NOMO-1 treated with dmso at 0.1 percent for 144 hours (cell line): ENCODE results near the gene MTARC1.
A peak's percentile ranks its signal among the peaks of the same experiment; 100 is the strongest.

Source experiments
- DNase-seq: peaks from one replicate; lab custom pipeline; 2025; ENCODE audit not compliant: unreplicated experiment; lab: John Stamatoyannopoulos, UW

The MTARC1 gene

GRCh38 chr1:220770245-220770913, 16.3 kb upstream of the MTARC1 start:
- no peak for DNase-seq

- DNase-seq, result no peak
Measured at GRCh38 chr1:220772846-220773245, 13.9 kb upstream of the MTARC1 start.

- no peak for DNase-seq
Measured at GRCh38 chr1:220775240-220775853, 11.4 kb upstream of the MTARC1 start.

- no peak for DNase-seq
Measured at GRCh38 chr1:220776254-220776653, 10.5 kb upstream of the MTARC1 start.

- no peak for DNase-seq
Measured at GRCh38 chr1:220776720-220777326, 9.9 kb upstream of the MTARC1 start.

- DNase-seq, result no peak
Measured at GRCh38 chr1:220783453-220783852, 3.3 kb upstream of the MTARC1 start.

- no peak for DNase-seq
Measured at GRCh38 chr1:220784751-220785150, 2.0 kb upstream of the MTARC1 start.

GRCh38 chr1:220785166-220786056, 1.3 kb upstream of the MTARC1 start:
- no peak for DNase-seq

- DNase-seq, result no peak
Measured at GRCh38 chr1:220786057-220786336, 716 bp upstream of the MTARC1 start.

GRCh38 chr1:220787069-220787619, 431 bp downstream of the MTARC1 start:
- peak; percentile 30 for DNase-seq

GRCh38 chr1:220788900-220789299, 2.2 kb downstream of the MTARC1 start:
- no peak for DNase-seq

GRCh38 chr1:220789532-220790147, 2.9 kb downstream of the MTARC1 start:
- DNase-seq, result peak; percentile 42

- no peak for DNase-seq
Measured at GRCh38 chr1:220791285-220791684, 4.6 kb downstream of the MTARC1 start.

- DNase-seq, result no peak
Measured at GRCh38 chr1:220791956-220792355, 5.2 kb downstream of the MTARC1 start.

- DNase-seq, result no peak
Measured at GRCh38 chr1:220796530-220796929, 9.8 kb downstream of the MTARC1 start.

GRCh38 chr1:220797044-220797443, 10.3 kb downstream of the MTARC1 start:
- no peak for DNase-seq

GRCh38 chr1:220797553-220797952, 10.8 kb downstream of the MTARC1 start:
- no peak for DNase-seq

GRCh38 chr1:220798338-220798737, 11.6 kb downstream of the MTARC1 start:
- DNase-seq, result no peak

GRCh38 chr1:220800262-220800661, 13.5 kb downstream of the MTARC1 start:
- no peak for DNase-seq

- DNase-seq, result no peak
Measured at GRCh38 chr1:220803401-220804201, 16.9 kb downstream of the MTARC1 start.
